Liver (tissue), 9 donors: ENCODE measurements around the gene SLC4A8. TPM values are rescaled to one million over a fixed set of nuclear protein-coding genes. Genes with fewer than 3 reads are reported as not detected.

ENCODE experiments used
- DNase-seq: peaks from one replicate; pipeline ENCODE4 v3.0.0-alpha.2; 2017; ENCODE audit warnings: low spot score
- H3K27ac ChIP-seq, 2 donors: one replicate each; pipeline ENCODE4 v1.7.0; 2013; ENCODE audit warnings: inconsistent platforms in 2 of 2, low read length in 2 of 2, control low read depth in 1 of 2, low read depth in 1 of 2, mild to moderate bottlenecking in 1 of 2
- H3K27me3 ChIP-seq, 4 donors: one replicate each; pipeline versions ENCODE4 v1.6.1 to v1.7.0; 2013; ENCODE audit warnings: low read length in 3 of 4, inconsistent platforms in 1 of 4, mild to moderate bottlenecking in 1 of 4, moderate library complexity in 1 of 4; ENCODE audit not compliant: control insufficient read depth in 4 of 4, insufficient read depth in 4 of 4
- H3K36me3 ChIP-seq, 4 donors: one replicate each; pipeline versions ENCODE4 v1.6.1 to v1.7.0; 2013; ENCODE audit warnings: low read length in 3 of 4, mild to moderate bottlenecking in 3 of 4, low read depth in 1 of 4, moderate library complexity in 1 of 4; ENCODE audit not compliant: control insufficient read depth in 4 of 4, insufficient read depth in 3 of 4
- H3K4me1 ChIP-seq, 4 donors: one replicate each; pipeline versions ENCODE4 v1.6.1 to v1.7.0; 2013; ENCODE audit warnings: low read length in 3 of 4, mild to moderate bottlenecking in 3 of 4, moderate library complexity in 1 of 4; ENCODE audit not compliant: control insufficient read depth in 4 of 4, insufficient read depth in 4 of 4
- H3K4me3 ChIP-seq, 3 donors: one replicate each; pipeline versions ENCODE4 v1.6.1 to v1.7.0; 2013; ENCODE audit warnings: low read length in 3 of 3, control low read depth in 1 of 3, low read depth in 1 of 3, mild to moderate bottlenecking in 1 of 3
- H3K9ac ChIP-seq, 2 donors: one replicate each; pipeline ENCODE4 v1.7.0; 2013; ENCODE audit warnings: low read length in 2 of 2, mild to moderate bottlenecking in 2 of 2, moderate library complexity in 2 of 2, control low read depth in 1 of 2, low read depth in 1 of 2
- H3K9me3 ChIP-seq, 4 donors: one replicate each; pipeline versions ENCODE4 v1.6.1 to v1.7.0; 2013; ENCODE audit warnings: low read length in 3 of 4; ENCODE audit not compliant: control insufficient read depth in 4 of 4
- FOXA1 ChIP-seq: IDR thresholded peaks from 2 replicates; pipeline ENCODE4 v1.6.1; 2016; ENCODE audit warnings: antibody characterized with exemption
- FOXA2 ChIP-seq: IDR thresholded peaks from 2 replicates; pipeline ENCODE4 v1.6.1; 2016; ENCODE audit warnings: antibody characterized with exemption
- GABPA ChIP-seq, 2 donors: IDR thresholded peaks in 1 of 2; conservative IDR thresholded peaks in 1 of 2; 2 replicates each; pipeline ENCODE4 v1.6.1; 2016; ENCODE audit warnings: antibody characterized with exemption in 2 of 2, mild to moderate bottlenecking in 1 of 2, moderate library complexity in 1 of 2
- HNF4A ChIP-seq, 2 donors: conservative IDR thresholded peaks; 2 replicates each; pipeline ENCODE4 v1.6.1; 2016; ENCODE audit warnings: antibody characterized with exemption in 2 of 2, mild to moderate bottlenecking in 2 of 2
- HNF4G ChIP-seq: IDR thresholded peaks from 2 replicates; pipeline ENCODE4 v1.6.1; 2016; ENCODE audit warnings: antibody characterized with exemption
- JUND ChIP-seq, 2 donors: IDR thresholded peaks; 2 replicates each; pipeline ENCODE4 v1.6.1; 2016; ENCODE audit warnings: antibody characterized with exemption in 2 of 2
- MAX ChIP-seq: IDR thresholded peaks from 2 replicates; pipeline ENCODE4 v1.6.1; 2016; ENCODE audit warnings: antibody characterized with exemption
- NR2F2 ChIP-seq: IDR thresholded peaks from 2 replicates; pipeline ENCODE4 v1.6.1; 2016; ENCODE audit warnings: antibody characterized with exemption
- RAD21 ChIP-seq, 2 donors: IDR thresholded peaks; 2 replicates each; pipeline ENCODE4 v1.6.1; 2016; ENCODE audit warnings: antibody characterized with exemption in 2 of 2, mild to moderate bottlenecking in 2 of 2
- RXRA ChIP-seq, 2 donors: IDR thresholded peaks; 2 replicates each; pipeline ENCODE4 v1.6.1; 2017 to 2018; ENCODE audit warnings: antibody characterized with exemption in 2 of 2, mild to moderate bottlenecking in 1 of 2
- SP1 ChIP-seq: IDR thresholded peaks from 2 replicates; pipeline ENCODE4 v1.6.1; 2018; ENCODE audit warnings: antibody characterized with exemption, mild to moderate bottlenecking
- YY1 ChIP-seq: IDR thresholded peaks from 2 replicates; pipeline ENCODE4 v1.6.1; 2016; ENCODE audit warnings: antibody characterized with exemption, mild to moderate bottlenecking
- ZBTB33 ChIP-seq: IDR thresholded peaks from 2 replicates; pipeline ENCODE4 v1.6.1; 2016; ENCODE audit warnings: antibody characterized with exemption
- WGBS: extraction: QIAGEN DNeasy Blood & Tissue Kit; methylation state at CpG from one replicate; pipeline ENCODE4 v1.1.7; 2013; 5-methylcytosine and 5-hydroxymethylcytosine counted together
- polyA plus RNA-seq, 2 donors: library from polyadenylated mRNA; stranded (reverse) in 1 of 2; unstranded in 1 of 2; fragments of 200-250 nt in 1 of 2; fragments of >200 nt in 1 of 2; fragmentation: Nextera tagmentation in 1 of 2; extraction: Ambion mirVana in 1 of 2; gene quantifications; one replicate each; pipeline versions ENCODE4 v1.2.1 to v1.2.3, GENCODE V29; 2013 to 2015
- total RNA-seq, 2 donors: library from RNA; depleted of rRNA; stranded (reverse); fragments of >200 nt; gene quantifications; one replicate each; pipeline ENCODE4 v1.2.3, GENCODE V29; 2014
- TF ChIP-seq, protein P1 (sequence below): fragments of 150-350 bp; IDR thresholded peaks from 2 replicates; pipeline ENCODE4 v1.5.1; 2017; ENCODE audit warnings: improper control_type of control experiment, low read depth, low read length; ENCODE audit not compliant: missing input control
- TF ChIP-seq, protein P2 (sequence below): IDR thresholded peaks from 2 replicates; pipeline ENCODE4 v1.6.1; 2016; ENCODE audit warnings: antibody characterized with exemption
- donor health status: healthy.
- donor health status: healthy.
- donor health status: healthy.
- donor health status: healthy.
- donor health status: healthy.

SLC4A8 gene
- total and polyA plus RNA-seq, 4 donors = 0.07 to 1.0 (median 0.75) TPM; not detected in 1

- TF ChIP-seq RAD21 (IDR thresholded peaks at IDR 0.05) (no peak), SP1 (no peak), JUND (IDR thresholded peaks at IDR 0.05) (no peak)
- TF ChIP-seq, protein P1, sequence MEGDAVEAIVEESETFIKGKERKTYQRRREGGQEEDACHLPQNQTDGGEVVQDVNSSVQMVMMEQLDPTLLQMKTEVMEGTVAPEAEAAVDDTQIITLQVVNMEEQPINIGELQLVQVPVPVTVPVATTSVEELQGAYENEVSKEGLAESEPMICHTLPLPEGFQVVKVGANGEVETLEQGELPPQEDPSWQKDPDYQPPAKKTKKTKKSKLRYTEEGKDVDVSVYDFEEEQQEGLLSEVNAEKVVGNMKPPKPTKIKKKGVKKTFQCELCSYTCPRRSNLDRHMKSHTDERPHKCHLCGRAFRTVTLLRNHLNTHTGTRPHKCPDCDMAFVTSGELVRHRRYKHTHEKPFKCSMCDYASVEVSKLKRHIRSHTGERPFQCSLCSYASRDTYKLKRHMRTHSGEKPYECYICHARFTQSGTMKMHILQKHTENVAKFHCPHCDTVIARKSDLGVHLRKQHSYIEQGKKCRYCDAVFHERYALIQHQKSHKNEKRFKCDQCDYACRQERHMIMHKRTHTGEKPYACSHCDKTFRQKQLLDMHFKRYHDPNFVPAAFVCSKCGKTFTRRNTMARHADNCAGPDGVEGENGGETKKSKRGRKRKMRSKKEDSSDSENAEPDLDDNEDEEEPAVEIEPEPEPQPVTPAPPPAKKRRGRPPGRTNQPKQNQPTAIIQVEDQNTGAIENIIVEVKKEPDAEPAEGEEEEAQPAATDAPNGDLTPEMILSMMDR = no peak
- no peak overlapping the region for H3K4me3 ChIP-seq
- no peaks in the 10 kb centered on the region for H3K9me3 ChIP-seq
- no peaks in the 10 kb centered on the region for H3K27me3 ChIP-seq
- no peak overlapping the region for H3K27ac ChIP-seq
- no peak overlapping the region for H3K9ac ChIP-seq
- H3K4me1 ChIP-seq = peaks cover 2 to 12% (median 7%) of the 10 kb centered on the region in 4 donors
- H3K36me3 ChIP-seq = no peaks in the 10 kb centered on the region
- 84% methylated on average over 6 of the region's 6 CpGs for WGBS
- no peak for DNase-seq
These were observed 34.2 kb upstream of the SLC4A8 start for GRCh38 chr12:51390457-51390856.

- no peaks in the 10 kb centered on the region for H3K36me3 ChIP-seq
- peaks cover 2 to 12% (median 7%) of the 10 kb centered on the region in 4 donors for H3K4me1 ChIP-seq
- H3K4me3 ChIP-seq = peak overlapping the region; percentile 54 to 59 (median 55)
- peak overlapping the region in 1 of 2 donors; percentile 38 for H3K27ac ChIP-seq
- no peaks in the 10 kb centered on the region for H3K9me3 ChIP-seq
- peak overlapping the region in 1 of 2 donors; percentile 39 for H3K9ac ChIP-seq
- WGBS = 42% methylated on average over 8 of the region's 8 CpGs
- peak; percentile 53 for DNase-seq
- H3K27me3 ChIP-seq = no peaks in the 10 kb centered on the region
- TF ChIP-seq, protein P2, sequence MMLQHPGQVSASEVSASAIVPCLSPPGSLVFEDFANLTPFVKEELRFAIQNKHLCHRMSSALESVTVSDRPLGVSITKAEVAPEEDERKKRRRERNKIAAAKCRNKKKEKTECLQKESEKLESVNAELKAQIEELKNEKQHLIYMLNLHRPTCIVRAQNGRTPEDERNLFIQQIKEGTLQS = no peak
These were observed 33.7 kb upstream of the SLC4A8 start for GRCh38 chr12:51390891-51391282.

GRCh38 chr12:51391283-51392123 is 33.1 kb upstream of the SLC4A8 start, which contains the start of gene GALNT6:
GALNT6 (minus strand) TSS chr12:51391406; CDS start chr12:51379781, 11,625 bp downstream.
- Histone ChIP-seq H3K27ac (peak within 1 kb of the TSS in 1 of 2 donors; percentile 38), H3K9ac (peak within 1 kb of the TSS; percentile 14 to 39), H3K4me1 (peaks cover 2 to 12% (median 7%) of the 10 kb centered on the region in 4 donors), H3K4me3 (peak within 1 kb of the TSS; percentile 54 to 59 (median 55)), H3K27me3 (no peaks in the 10 kb centered on the region), H3K9me3 (no peaks in the 10 kb centered on the region), H3K36me3 (no peaks in the 10 kb centered on the region)
- no peak for TF ChIP-seq GABPA (IDR thresholded peaks at IDR 0.05 in 1 of 2, conservative IDR thresholded peaks at IDR 0.05 in 1 of 2)
- no peak for TF ChIP-seq RAD21 (IDR thresholded peaks at IDR 0.05)
- TF ChIP-seq HNF4A (conservative IDR thresholded peaks at IDR 0.05) = no peak
- TF ChIP-seq YY1 = no peak
- TF ChIP-seq HNF4G = no peak
- TF ChIP-seq, protein P1 = no peak
- TF ChIP-seq MAX = no peak
- TF ChIP-seq RXRA (IDR thresholded peaks at IDR 0.05) = no peak
- TF ChIP-seq NR2F2 = no peak
- TF ChIP-seq, protein P2 = no peak
- no peak for TF ChIP-seq FOXA2
- no peak for TF ChIP-seq ZBTB33
- TF ChIP-seq SP1 = no peak
- no peak for TF ChIP-seq JUND (IDR thresholded peaks at IDR 0.05)
- TF ChIP-seq FOXA1 = no peak
- peak; percentile 76 for DNase-seq
- WGBS = 2% methylated on average over 73 of the region's 73 CpGs
